ENCODE data around the gene GFI1. TPM values are rescaled to one million over a fixed set of nuclear protein-coding genes. Genes with fewer than 3 reads are reported as not detected.

The GFI1 gene
- total RNA-seq, 1 donor from 2014 or later, result 0.89 TPM

- FAIRE-seq (no peak), DNase-seq (ENCODE audit: low read depth) (no peak)
- Mint-ChIP-seq H3K4me1 (ENCODE audit: low read depth, unreplicated experiment) (no peaks in the 10 kb centered on the region), H3K27ac (ENCODE audit: unreplicated experiment) (no peak overlapping the region), H3K36me3 (ENCODE audit: low read depth, unreplicated experiment) (no peaks in the 10 kb centered on the region), H3K4me3 (ENCODE audit: unreplicated experiment) (no peak overlapping the region), H3K27me3 (ENCODE audit: low read depth, unreplicated experiment) (no peaks in the 10 kb centered on the region), H3K9me3 (ENCODE audit: unreplicated experiment) (no peaks in the 10 kb centered on the region)
- H2AFZ ChIP-seq (ENCODE audit: low read depth, low read length), result no peak overlapping the region
- H4K20me1 ChIP-seq (ENCODE audit: insufficient read depth, low read length), result no peaks in the 10 kb centered on the region
- no peaks in the 10 kb centered on the region for H3K36me3 ChIP-seq (ENCODE audit: insufficient read depth, low read length)
- H3K9ac ChIP-seq (ENCODE audit: low read length), result no peak overlapping the region
- H3K4me2 ChIP-seq (ENCODE audit: low read length), result no peak overlapping the region
- no peaks in the 10 kb centered on the region for H3K79me2 ChIP-seq (ENCODE audit: insufficient read depth, low read length)
- no peak overlapping the region for H3K27ac ChIP-seq (ENCODE audit: low read depth, low read length)
- no peaks in the 10 kb centered on the region for H3K27me3 ChIP-seq (ENCODE audit: insufficient read depth, low read length)
- no peak for TF ChIP-seq EZH2 (IDR thresholded peaks at IDR 0.05; ENCODE audit: insufficient read depth, low read length)
- no peak for TF ChIP-seq CTCF (IDR thresholded peaks at IDR 0.05; ENCODE audit: insufficient read depth, low read depth, low read length)
- no peaks in the 10 kb centered on the region for H3K4me1 ChIP-seq (ENCODE audit: insufficient read depth, low read length)
- H3K9me3 ChIP-seq (ENCODE audit: insufficient read depth, low read depth, low read length), result no peaks in the 10 kb centered on the region
- H3K4me3 ChIP-seq (ENCODE audit: insufficient read depth, low read depth, low read length), result no peak overlapping the region
Observed at GRCh38 chr1:92465256-92465647, 21.5 kb downstream of the GFI1 start.

- Histone ChIP-seq H3K9me3 (ENCODE audit: insufficient read depth, low read depth, low read length) (no peaks in the 10 kb centered on the region), H3K27ac (ENCODE audit: low read depth, low read length) (no peak overlapping the region), H3K27me3 (ENCODE audit: insufficient read depth, low read length) (no peaks in the 10 kb centered on the region), H3K4me2 (ENCODE audit: low read length) (no peak overlapping the region), H4K20me1 (ENCODE audit: insufficient read depth, low read length) (no peaks in the 10 kb centered on the region), H2AFZ (ENCODE audit: low read depth, low read length) (no peak overlapping the region), H3K9ac (ENCODE audit: low read length) (no peak overlapping the region), H3K79me2 (ENCODE audit: insufficient read depth, low read length) (no peaks in the 10 kb centered on the region), H3K36me3 (ENCODE audit: insufficient read depth, low read length) (no peaks in the 10 kb centered on the region), H3K4me1 (ENCODE audit: insufficient read depth, low read length) (no peaks in the 10 kb centered on the region), H3K4me3 (ENCODE audit: insufficient read depth, low read depth, low read length) (no peak overlapping the region)
- H3K36me3 Mint-ChIP-seq (ENCODE audit: low read depth, unreplicated experiment), result no peaks in the 10 kb centered on the region
- no peak for DNase-seq (ENCODE audit: low read depth)
- no peak overlapping the region for H3K4me3 Mint-ChIP-seq (ENCODE audit: unreplicated experiment)
- H3K27ac Mint-ChIP-seq (ENCODE audit: unreplicated experiment), result no peak overlapping the region
- H3K4me1 Mint-ChIP-seq (ENCODE audit: low read depth, unreplicated experiment), result no peaks in the 10 kb centered on the region
- H3K27me3 Mint-ChIP-seq (ENCODE audit: low read depth, unreplicated experiment), result no peaks in the 10 kb centered on the region
- H3K9me3 Mint-ChIP-seq (ENCODE audit: unreplicated experiment), result no peaks in the 10 kb centered on the region
- FAIRE-seq, result no peak
- no peak for TF ChIP-seq EZH2 (IDR thresholded peaks at IDR 0.05; ENCODE audit: insufficient read depth, low read length)
- TF ChIP-seq CTCF (IDR thresholded peaks at IDR 0.05; ENCODE audit: insufficient read depth, low read depth, low read length), result no peak
Observed at GRCh38 chr1:92464588-92465255, 22.0 kb downstream of the GFI1 start.

- Histone ChIP-seq H4K20me1 (ENCODE audit: insufficient read depth, low read length) (no peaks in the 10 kb centered on the region), H3K9ac (ENCODE audit: low read length) (no peak overlapping the region), H2AFZ (ENCODE audit: low read depth, low read length) (no peak overlapping the region), H3K4me2 (ENCODE audit: low read length) (no peak overlapping the region), H3K36me3 (ENCODE audit: insufficient read depth, low read length) (no peaks in the 10 kb centered on the region), H3K27ac (ENCODE audit: low read depth, low read length) (no peak overlapping the region), H3K4me1 (ENCODE audit: insufficient read depth, low read length) (no peaks in the 10 kb centered on the region), H3K79me2 (ENCODE audit: insufficient read depth, low read length) (no peaks in the 10 kb centered on the region), H3K4me3 (ENCODE audit: insufficient read depth, low read depth, low read length) (no peak overlapping the region), H3K9me3 (ENCODE audit: insufficient read depth, low read depth, low read length) (no peaks in the 10 kb centered on the region), H3K27me3 (ENCODE audit: insufficient read depth, low read length) (no peaks in the 10 kb centered on the region)
- DNase-seq (ENCODE audit: low read depth) (no peak), FAIRE-seq (no peak)
- Mint-ChIP-seq H3K27ac (ENCODE audit: unreplicated experiment) (no peak overlapping the region), H3K4me1 (ENCODE audit: low read depth, unreplicated experiment) (no peaks in the 10 kb centered on the region), H3K27me3 (ENCODE audit: low read depth, unreplicated experiment) (no peaks in the 10 kb centered on the region), H3K9me3 (ENCODE audit: unreplicated experiment) (no peaks in the 10 kb centered on the region), H3K4me3 (ENCODE audit: unreplicated experiment) (no peak overlapping the region), H3K36me3 (ENCODE audit: low read depth, unreplicated experiment) (no peaks in the 10 kb centered on the region)
- TF ChIP-seq CTCF (IDR thresholded peaks at IDR 0.05; ENCODE audit: insufficient read depth, low read depth, low read length) (no peak), EZH2 (IDR thresholded peaks at IDR 0.05; ENCODE audit: insufficient read depth, low read length) (no peak)
Observed at GRCh38 chr1:92461364-92462097, 25.2 kb downstream of the GFI1 start.

All from astrocyte (in vitro differentiated cells and primary cell).